ENCODE data around the gene ARHGAP29.

Gene ARHGAP29

GRCh38 chr1:94280541-94280940, 43.2 kb upstream of the ARHGAP29 start:
- Histone ChIP-seq H3K4me2 (no peak overlapping the region), H3K4me1 (ENCODE audit: low read depth, poor library complexity, severe bottlenecking) (peaks cover 16% of the 10 kb centered on the region), H3K4me3 (IDR thresholded peaks at IDR 0.05; ENCODE audit: insufficient read depth, low read depth, low read length) (no peak overlapping the region), H3K27ac (no peak overlapping the region), H3K36me3 (ENCODE audit: insufficient read depth) (no peaks in the 10 kb centered on the region), H3K27me3 (ENCODE audit: insufficient read depth, low read depth) (no peaks in the 10 kb centered on the region), H3K79me2 (ENCODE audit: insufficient read depth, low read depth) (no peaks in the 10 kb centered on the region), H2AFZ (ENCODE audit: low read depth) (no peak overlapping the region), H3K9ac (no peak overlapping the region), H4K20me1 (ENCODE audit: insufficient read depth) (no peaks in the 10 kb centered on the region)
- TF ChIP-seq CTCF (conservative IDR thresholded peaks at IDR 0.05; ENCODE audit: low read depth, low read length) = no peak

- H3K27me3 ChIP-seq (ENCODE audit: insufficient read depth, low read depth) = no peaks in the 10 kb centered on the region
- H3K36me3 ChIP-seq (ENCODE audit: insufficient read depth) = no peaks in the 10 kb centered on the region
- no peaks in the 10 kb centered on the region for H3K79me2 ChIP-seq (ENCODE audit: insufficient read depth, low read depth)
- H3K4me2 ChIP-seq = no peak overlapping the region
- no peak overlapping the region for H3K9ac ChIP-seq
- H3K4me1 ChIP-seq (ENCODE audit: low read depth, poor library complexity, severe bottlenecking) = peaks cover 7% of the 10 kb centered on the region
- H3K4me3 ChIP-seq (IDR thresholded peaks at IDR 0.05; ENCODE audit: insufficient read depth, low read depth, low read length) = no peak overlapping the region
- H2AFZ ChIP-seq (ENCODE audit: low read depth) = no peak overlapping the region
- no peaks in the 10 kb centered on the region for H4K20me1 ChIP-seq (ENCODE audit: insufficient read depth)
- no peak for TF ChIP-seq CTCF (conservative IDR thresholded peaks at IDR 0.05; ENCODE audit: low read depth, low read length)
- H3K27ac ChIP-seq = no peak overlapping the region
Observed at GRCh38 chr1:94279462-94279861, 42.1 kb upstream of the ARHGAP29 start.

GRCh38 chr1:94279038-94279437, 41.7 kb upstream of the ARHGAP29 start:
- H3K27me3 ChIP-seq (ENCODE audit: insufficient read depth, low read depth) = no peaks in the 10 kb centered on the region
- H3K27ac ChIP-seq = no peak overlapping the region

GRCh38 chr1:94276988-94277434, 39.6 kb upstream of the ARHGAP29 start:
- Histone ChIP-seq H3K4me2 (no peak overlapping the region), H3K4me1 (ENCODE audit: low read depth, poor library complexity, severe bottlenecking) (no peaks in the 10 kb centered on the region), H3K4me3 (IDR thresholded peaks at IDR 0.05; ENCODE audit: insufficient read depth, low read depth, low read length) (no peak overlapping the region), H3K79me2 (ENCODE audit: insufficient read depth, low read depth) (no peaks in the 10 kb centered on the region), H3K27ac (no peak overlapping the region), H3K9ac (no peak overlapping the region), H3K27me3 (ENCODE audit: insufficient read depth, low read depth) (no peaks in the 10 kb centered on the region), H2AFZ (ENCODE audit: low read depth) (no peak overlapping the region), H3K36me3 (ENCODE audit: insufficient read depth) (no peaks in the 10 kb centered on the region), H4K20me1 (ENCODE audit: insufficient read depth) (no peaks in the 10 kb centered on the region)
- no peak for TF ChIP-seq CTCF (conservative IDR thresholded peaks at IDR 0.05; ENCODE audit: low read depth, low read length)

More at GRCh38 chr1:94279038-94279437, 41.7 kb upstream of the ARHGAP29 start:
- Histone ChIP-seq H4K20me1 (ENCODE audit: insufficient read depth) (no peaks in the 10 kb centered on the region), H3K9ac (no peak overlapping the region), H3K79me2 (ENCODE audit: insufficient read depth, low read depth) (no peaks in the 10 kb centered on the region), H3K36me3 (ENCODE audit: insufficient read depth) (no peaks in the 10 kb centered on the region), H3K4me1 (ENCODE audit: low read depth, poor library complexity, severe bottlenecking) (peaks cover 3% of the 10 kb centered on the region), H2AFZ (ENCODE audit: low read depth) (no peak overlapping the region), H3K4me3 (IDR thresholded peaks at IDR 0.05; ENCODE audit: insufficient read depth, low read depth, low read length) (no peak overlapping the region), H3K4me2 (no peak overlapping the region)
- TF ChIP-seq CTCF (conservative IDR thresholded peaks at IDR 0.05; ENCODE audit: low read depth, low read length) = no peak
